GM23248 (cell line): ENCODE results near the gene PLA2G2D. TPM values are rescaled to one million over a fixed set of nuclear protein-coding genes. Genes with fewer than 3 reads are reported as not detected.

Source experiments
- DNase-seq: peaks from one replicate; pipeline ENCODE4 v3.0.0-alpha.2; 2015
- H2AFZ ChIP-seq: fragments of 200-600 bp; sonication (generic); 2 replicates; pipeline ENCODE4 v1.6.1; 2016; ENCODE audit warnings: antibody characterized with exemption
- H3F3A ChIP-seq: fragments of 200-600 bp; sonication (generic); 2 replicates; pipeline ENCODE4 v1.6.1; 2016; ENCODE audit warnings: mild to moderate bottlenecking, antibody characterized with exemption, mixed run types; ENCODE audit not compliant: insufficient read depth
- H3K27ac ChIP-seq: fragments of 200-600 bp; sonication (generic); 2 replicates; pipeline ENCODE4 v1.5.1; 2016; ENCODE audit warnings: mild to moderate bottlenecking
- H3K27me3 ChIP-seq: fragments of 200-600 bp; sonication (generic); replicated peaks from 2 replicates; pipeline ENCODE4 v1.6.1; 2016; ENCODE audit warnings: mild to moderate bottlenecking; ENCODE audit not compliant: insufficient read depth
- H3K36me3 ChIP-seq: fragments of 200-600 bp; sonication (generic); 2 replicates; pipeline ENCODE4 v1.6.1; 2016; ENCODE audit warnings: low read depth, mild to moderate bottlenecking
- H3K4me1 ChIP-seq: fragments of 200-600 bp; sonication (generic); 2 replicates; pipeline ENCODE4 v1.6.1; 2016; ENCODE audit warnings: mild to moderate bottlenecking; ENCODE audit not compliant: insufficient read depth
- H3K4me2 ChIP-seq: fragments of 200-600 bp; sonication (generic); one replicate; pipeline ENCODE4 v1.6.1; 2016; ENCODE audit warnings: mild to moderate bottlenecking; ENCODE audit not compliant: unreplicated experiment
- H3K4me3 ChIP-seq: fragments of 200-600 bp; sonication (generic); 2 replicates; pipeline ENCODE4 v1.5.1; 2016; ENCODE audit warnings: mild to moderate bottlenecking
- H3K79me2 ChIP-seq: fragments of 200-600 bp; sonication (generic); 2 replicates; pipeline ENCODE4 v1.6.1; 2016; ENCODE audit warnings: mild to moderate bottlenecking; ENCODE audit not compliant: insufficient read depth
- H3K9ac ChIP-seq: fragments of 200-600 bp; sonication (generic); 2 replicates; pipeline ENCODE4 v1.6.1; 2016; ENCODE audit warnings: mild to moderate bottlenecking
- H3K9me2 ChIP-seq: fragments of 200-600 bp; sonication (generic); 2 replicates; pipeline ENCODE4 v1.6.1; 2016; ENCODE audit warnings: mixed run types, mild to moderate bottlenecking, moderate library complexity; ENCODE audit not compliant: insufficient read depth
- H3K9me3 ChIP-seq: fragments of 200-600 bp; sonication (generic); one replicate; pipeline ENCODE4 v1.6.1; 2017; ENCODE audit warnings: low read depth
- H4K20me1 ChIP-seq: fragments of 200-600 bp; sonication (generic); 2 replicates; pipeline ENCODE4 v1.6.0; 2016; ENCODE audit not compliant: insufficient read depth
- EZH2 ChIP-seq: fragments of 200-600 bp; sonication (generic); IDR thresholded peaks from 2 replicates; pipeline ENCODE4 v1.6.1; 2018; ENCODE audit warnings: antibody characterized with exemption, mild to moderate bottlenecking; ENCODE audit not compliant: insufficient read depth, poor library complexity, severe bottlenecking
- EZH2phosphoT487 ChIP-seq: fragments of 200-600 bp; sonication (generic); IDR thresholded peaks from 2 replicates; pipeline ENCODE4 v1.6.1; 2018; ENCODE audit warnings: antibody characterized with exemption, moderate library complexity, mild to moderate bottlenecking, low read depth; ENCODE audit not compliant: insufficient read depth
- WGBS, 2 experiments: methylation state at CpG; one replicate each; pipeline ENCODE4 v1.1.6; 2015 to 2017; ENCODE audit warnings: low lambda C conversion rate in 2 of 2, low coverage in 1 of 2; ENCODE audit errors: missing lambda C conversion rate in 2 of 2; 5-methylcytosine and 5-hydroxymethylcytosine counted together
- in situ Hi-C: fragments of 300-500 bp; cut with MboI; formaldehyde crosslinking; loops from 2 replicates; pipeline ENCODE4 v1.15.0; 2020
- polyA plus RNA-seq: library from polyadenylated mRNA; unstranded; fragments of >200 nt; fragmentation: Nextera tagmentation; extraction: Ambion mirVana; gene quantifications from 2 replicates; pipeline ENCODE4 v1.2.1, GENCODE V29; 2016
- total RNA-seq: library from RNA; depleted of rRNA; stranded (reverse); fragments of >200 nt; shearing (Covaris generic); gene quantifications from 2 replicates; pipeline ENCODE4 v1.2.3, GENCODE V29; 2014; rRNA removed

PLA2G2D gene
- total RNA-seq (not detected in 2 replicates), polyA plus RNA-seq (not detected in 2 replicates)

- in situ Hi-C loops = no loop called here
- Histone ChIP-seq H3K9me3 (no peaks in the 10 kb centered on the region), H3F3A (no peaks in the 10 kb centered on the region), H3K4me2 (no peak within 1 kb of the TSS), H3K4me3 (no peak within 1 kb of the TSS), H3K27me3 (peaks cover 17% of the 10 kb centered on the region), H4K20me1 (no peaks in the 10 kb centered on the region), H3K79me2 (no peaks in the 10 kb centered on the region), H3K27ac (no peak within 1 kb of the TSS), H3K9ac (no peak within 1 kb of the TSS), H3K36me3 (no peaks in the 10 kb centered on the region), H3K4me1 (peaks cover 3% of the 10 kb centered on the region; the same call in 1 of the 2 replicates), H3K9me2 (no peaks in the 10 kb centered on the region), H2AFZ (no peak within 1 kb of the TSS)
- DNase-seq = no peak
- TF ChIP-seq EZH2 (no peak), EZH2phosphoT487 (no peak)
- WGBS, 2 experiments = 53 to 57% methylated on average over 2 of the region's 2 CpGs
Observed at GRCh38 chr1:20119347-20119746, at the start of gene PLA2G2D. PLA2G2D (minus strand) TSS chr1:20119536; CDS start chr1:20119498, 38 bp downstream.

GRCh38 chr1:20168564-20169491, 49.5 kb upstream of the PLA2G2D start:
- no peak for DNase-seq
- Histone ChIP-seq H3K4me3 (no peak overlapping the region), H3K9me2 (no peaks in the 10 kb centered on the region), H3K9ac (no peak overlapping the region), H3K27ac (no peak overlapping the region), H3K79me2 (no peaks in the 10 kb centered on the region), H3K27me3 (no peaks in the 10 kb centered on the region; the same call in 1 of the 2 replicates), H3K36me3 (no peaks in the 10 kb centered on the region), H3F3A (no peaks in the 10 kb centered on the region), H3K9me3 (no peaks in the 10 kb centered on the region), H4K20me1 (no peaks in the 10 kb centered on the region), H3K4me1 (no peaks in the 10 kb centered on the region), H2AFZ (no peak overlapping the region), H3K4me2 (no peak overlapping the region)
- in situ Hi-C loops = no loop called here
- 52 to 57% methylated on average over 9 of the region's 9 CpGs for WGBS, 2 experiments
- TF ChIP-seq EZH2phosphoT487 (no peak), EZH2 (no peak)

- H3K4me2 ChIP-seq = no peak overlapping the region
- H3K4me3 ChIP-seq = no peak overlapping the region
- H3K9ac ChIP-seq = no peak overlapping the region
- H3K9me3 ChIP-seq = no peaks in the 10 kb centered on the region
- H3K79me2 ChIP-seq = no peaks in the 10 kb centered on the region
- no peak for TF ChIP-seq EZH2phosphoT487
- no peak for TF ChIP-seq EZH2
- in situ Hi-C loops = no loop called here
- no peak overlapping the region for H3K27ac ChIP-seq
- no peaks in the 10 kb centered on the region for H3K9me2 ChIP-seq
- no peaks in the 10 kb centered on the region; the same call in 1 of the 2 replicates for H3K27me3 ChIP-seq
- H3F3A ChIP-seq = no peaks in the 10 kb centered on the region
- WGBS, 2 experiments = 70 to 78% methylated on average over 8 of the region's 8 CpGs
- no peaks in the 10 kb centered on the region for H4K20me1 ChIP-seq
- H3K4me1 ChIP-seq = no peaks in the 10 kb centered on the region
- no peak overlapping the region for H2AFZ ChIP-seq
- no peak for DNase-seq
- H3K36me3 ChIP-seq = no peaks in the 10 kb centered on the region
Observed at GRCh38 chr1:20167126-20167525, 47.8 kb upstream of the PLA2G2D start.

- Histone ChIP-seq H3K4me3 (no peak overlapping the region), H3K79me2 (no peaks in the 10 kb centered on the region), H3K27ac (no peak overlapping the region), H2AFZ (no peak overlapping the region), H3K9me2 (no peaks in the 10 kb centered on the region), H3K36me3 (no peaks in the 10 kb centered on the region), H3K27me3 (no peaks in the 10 kb centered on the region; the same call in 1 of the 2 replicates), H3K4me1 (no peaks in the 10 kb centered on the region), H3K4me2 (no peak overlapping the region), H3F3A (no peaks in the 10 kb centered on the region), H3K9ac (no peak overlapping the region), H4K20me1 (no peaks in the 10 kb centered on the region), H3K9me3 (no peaks in the 10 kb centered on the region)
- 49 to 56% methylated on average over 13 to 17 of the region's 17 CpGs for WGBS, 2 experiments
- peak; percentile 56 for DNase-seq
- no peak for TF ChIP-seq EZH2phosphoT487
- no peak for TF ChIP-seq EZH2
- in situ Hi-C loops = no loop called here
Observed at GRCh38 chr1:20166051-20166450, 46.7 kb upstream of the PLA2G2D start.
